Erythroblast (primary cell): ENCODE measurements around the gene COL5A1.

Experiments used
- DNase-seq, 2 experiments: peaks; one replicate each; lab custom pipeline; 2025; lab: John Stamatoyannopoulos, UW
- GATA1 ChIP-seq: IDR thresholded peaks from 2 replicates; pipeline ENCODE4 v1.6.1; 2011; ENCODE audit warnings: low read depth, mild to moderate bottlenecking, control low read depth, low read length, moderate library complexity
- POLR2A ChIP-seq: IDR thresholded peaks from 2 replicates; pipeline ENCODE4 v1.6.1; 2011; ENCODE audit warnings: mild to moderate bottlenecking, low read length

COL5A1 gene

DNA sequence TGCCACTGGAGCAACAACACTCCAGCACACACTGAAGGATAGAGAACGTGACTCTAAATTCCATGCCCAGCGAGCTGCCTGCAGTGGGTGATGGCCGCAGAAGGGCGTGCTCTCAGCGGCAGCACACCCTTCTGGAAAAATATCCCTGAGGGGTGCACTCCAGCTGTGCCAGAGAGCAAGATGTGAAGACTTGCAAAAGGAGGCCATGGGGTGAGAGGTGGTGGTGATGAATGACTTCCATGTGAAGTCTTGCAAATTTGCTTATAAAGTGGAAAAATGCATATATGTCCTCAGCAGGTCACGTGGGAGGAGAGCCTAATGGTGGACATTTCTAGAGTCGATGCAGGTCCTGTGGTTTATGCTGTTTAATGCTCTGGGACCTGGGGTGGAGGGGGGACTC lies 39.8 kb upstream of the COL5A1 start:
- no peak for DNase-seq
- TF ChIP-seq GATA1 (no peak), POLR2A (no peak)

DNA sequence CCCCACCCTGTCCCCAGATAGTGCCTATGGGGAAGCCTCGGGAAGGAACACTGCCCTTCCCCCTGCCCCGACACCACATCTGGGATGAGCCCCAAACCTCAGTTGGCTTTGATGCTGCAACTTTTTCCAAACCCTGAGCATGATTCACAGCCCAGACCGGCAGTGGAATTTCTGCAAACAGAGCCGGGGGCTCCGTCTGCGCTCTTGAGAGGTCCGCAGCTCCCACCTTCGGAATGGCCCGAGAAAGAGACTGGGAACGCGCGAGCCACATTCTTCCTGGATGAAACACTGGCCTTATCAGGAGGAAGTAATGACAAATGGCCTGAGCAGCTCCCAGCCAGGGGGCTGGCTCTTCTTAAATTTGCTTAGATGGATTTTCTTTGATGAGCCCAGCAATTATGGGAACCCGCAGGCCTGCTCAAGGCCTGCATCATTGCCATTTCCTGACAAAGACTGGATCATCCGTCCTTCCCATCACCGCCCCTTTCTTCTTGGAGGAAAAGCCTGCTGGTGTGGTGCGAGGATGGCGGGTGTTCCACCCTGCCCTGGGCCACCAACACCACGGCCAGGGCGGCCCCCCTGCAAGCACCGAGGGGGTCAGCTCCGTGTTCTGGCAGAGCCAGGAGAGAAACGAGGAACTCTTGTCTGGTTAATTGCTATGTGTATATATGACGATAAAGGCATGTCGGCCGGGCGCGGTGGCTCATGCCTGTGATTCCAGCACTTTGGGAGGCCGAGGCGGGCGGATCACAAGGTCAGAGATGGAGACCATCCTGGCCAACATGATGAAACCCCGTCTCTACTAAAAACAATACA lies 38.8 kb upstream of the COL5A1 start:
- TF ChIP-seq GATA1, result no peak
- TF ChIP-seq POLR2A, result no peak
- no peak for DNase-seq

DNA sequence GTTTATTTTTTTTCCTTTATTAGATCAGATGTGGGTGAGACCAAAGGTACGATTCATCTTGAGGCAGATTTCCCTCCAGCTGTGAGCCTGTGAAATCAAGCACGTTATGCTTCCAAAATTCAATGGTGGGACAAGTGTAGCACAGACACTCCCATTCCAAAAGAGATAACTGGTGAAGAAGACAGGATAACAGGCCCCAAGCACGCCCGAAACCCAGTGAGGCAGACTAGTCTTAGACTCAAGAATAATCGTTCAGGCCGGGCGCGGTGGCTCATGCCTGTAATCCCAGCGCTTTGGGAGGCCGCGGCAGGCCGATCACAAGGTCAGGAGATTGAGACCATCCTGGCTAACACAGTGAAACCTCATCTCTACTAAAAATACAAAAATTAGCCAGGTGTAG lies 36.8 kb upstream of the COL5A1 start:
- DNase-seq, result no peak
- TF ChIP-seq GATA1 (no peak), POLR2A (no peak)

DNA sequence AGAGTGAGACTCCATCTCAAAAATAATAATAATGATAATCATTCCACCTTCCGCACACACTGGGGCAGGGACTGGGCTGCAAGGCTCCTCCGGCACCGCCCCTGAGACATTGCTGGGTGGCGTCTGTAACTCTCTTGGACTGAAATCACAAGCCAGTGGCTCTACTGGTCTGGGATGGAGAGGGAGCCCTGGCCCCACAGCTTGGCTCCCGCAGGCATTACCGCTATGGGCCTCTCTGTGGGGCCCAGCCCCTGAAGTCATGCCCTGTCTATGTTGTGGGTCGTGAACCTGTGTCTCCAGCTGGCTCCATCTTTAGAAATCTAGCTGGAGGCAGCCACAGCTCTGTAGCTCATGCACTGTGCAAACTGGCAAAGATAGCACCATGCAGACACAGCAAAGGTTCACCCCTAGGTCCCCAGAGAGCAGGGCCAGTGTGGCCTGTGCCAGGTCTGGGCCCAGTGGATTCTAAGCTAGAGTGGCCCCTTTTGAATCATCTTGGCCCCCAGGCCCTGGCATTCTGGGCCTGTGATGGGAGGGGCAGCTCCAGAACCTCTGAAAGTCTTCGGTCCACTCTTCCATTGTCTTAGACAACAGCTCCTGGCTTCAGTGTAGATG lies 36.1 kb upstream of the COL5A1 start:
- DNase-seq, result no peak
- TF ChIP-seq POLR2A (no peak), GATA1 (no peak)

DNA sequence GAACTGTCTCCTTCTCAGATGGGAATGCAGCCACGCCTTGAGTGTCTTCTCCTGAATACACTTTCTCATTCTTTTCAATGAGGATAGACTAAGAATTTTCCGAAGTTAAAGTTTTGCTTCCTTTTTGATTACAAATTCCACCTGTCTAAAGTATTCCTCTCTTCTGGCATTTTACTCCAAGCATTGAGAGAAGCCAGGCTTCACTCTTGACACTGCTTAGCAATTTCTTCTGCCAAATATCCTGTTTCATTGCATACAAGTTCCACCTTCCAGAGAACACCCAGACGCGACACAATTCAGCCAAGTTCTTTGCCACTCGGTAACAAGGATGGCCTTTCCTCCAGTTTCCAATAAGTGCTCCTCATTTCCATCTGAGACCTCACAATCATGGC lies 35.6 kb upstream of the COL5A1 start:
- TF ChIP-seq POLR2A, result no peak
- no peak for TF ChIP-seq GATA1
- DNase-seq, result no peak

DNA sequence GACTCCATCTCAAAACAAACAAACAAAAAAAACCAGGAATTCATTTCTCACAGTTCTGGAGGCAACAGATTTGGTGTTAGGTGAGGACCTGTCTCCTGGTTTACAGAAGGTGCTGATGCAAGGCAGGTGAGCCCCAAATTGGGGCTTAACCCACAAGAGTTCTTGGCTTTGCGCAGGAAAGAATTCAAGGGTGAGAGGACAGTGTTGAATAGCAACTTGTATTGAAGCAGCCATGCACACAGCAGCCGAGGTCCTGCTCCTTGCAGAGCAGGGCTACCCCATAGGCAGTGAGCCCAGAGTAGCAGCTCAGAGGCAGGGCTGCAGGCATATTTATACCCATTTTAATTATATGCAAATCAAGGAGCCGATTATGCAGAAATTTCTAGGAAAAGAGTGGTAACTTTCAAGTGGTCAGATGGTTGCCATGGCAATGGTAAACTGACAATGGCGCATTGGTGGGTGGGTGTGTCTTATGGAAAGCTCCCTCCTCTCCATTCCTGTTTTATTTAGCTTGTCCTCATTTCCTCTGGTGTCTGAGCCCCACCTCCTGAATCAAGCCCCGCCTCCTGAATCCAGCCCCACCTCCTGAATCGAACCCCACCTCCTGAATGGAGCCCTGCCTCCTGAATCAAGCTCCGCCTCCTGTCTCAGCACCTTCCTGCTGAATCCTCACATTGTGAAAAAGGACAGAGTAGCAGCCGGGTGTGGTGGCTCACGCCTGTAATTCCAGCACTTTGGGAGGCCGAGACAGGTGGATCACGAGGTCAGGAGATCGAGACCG lies 34.5 kb upstream of the COL5A1 start:
- no peak for TF ChIP-seq POLR2A
- no peak for TF ChIP-seq GATA1
- DNase-seq, result no peak

DNA sequence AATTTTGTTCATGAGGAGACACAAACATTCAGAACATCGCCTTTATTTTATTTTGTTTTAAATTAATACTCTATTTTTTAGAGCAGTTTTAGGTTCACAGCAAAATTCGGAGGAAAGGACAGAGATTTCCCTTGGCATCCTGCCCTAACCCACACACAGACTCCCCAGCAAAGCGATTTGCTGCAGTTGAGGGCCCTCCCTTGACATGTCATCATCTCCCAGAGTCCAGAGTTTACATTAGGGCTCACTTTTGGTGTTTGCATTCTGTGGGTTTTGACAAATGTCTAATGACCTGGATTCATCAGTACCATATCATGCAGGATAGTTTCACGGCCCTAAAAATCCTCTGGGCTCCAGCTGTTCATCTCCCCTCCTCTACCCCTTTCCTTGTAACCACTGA lies 33.6 kb upstream of the COL5A1 start:
- TF ChIP-seq POLR2A (no peak), GATA1 (no peak)
- DNase-seq, result no peak

DNA sequence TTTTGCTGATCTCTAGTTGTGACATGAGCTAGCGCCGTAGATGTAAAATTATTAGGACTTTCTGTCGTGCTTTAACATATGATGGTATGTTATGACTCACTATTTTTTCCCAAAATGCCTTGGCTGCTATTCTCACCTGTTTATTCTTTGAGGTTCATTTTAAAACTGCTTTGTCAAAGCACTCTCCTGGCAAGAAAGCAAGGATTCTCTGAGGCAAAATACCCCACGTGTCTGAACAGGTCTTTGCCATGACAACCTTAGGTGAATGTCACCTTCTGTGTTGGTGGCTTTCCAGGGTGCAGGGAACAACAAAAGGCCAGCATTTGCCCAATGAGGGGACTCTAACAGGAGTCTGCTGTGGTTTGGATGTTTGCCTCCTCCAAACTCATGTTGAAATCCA lies 30.6 kb upstream of the COL5A1 start:
- no peak for DNase-seq
- TF ChIP-seq POLR2A (no peak), GATA1 (no peak)

DNA sequence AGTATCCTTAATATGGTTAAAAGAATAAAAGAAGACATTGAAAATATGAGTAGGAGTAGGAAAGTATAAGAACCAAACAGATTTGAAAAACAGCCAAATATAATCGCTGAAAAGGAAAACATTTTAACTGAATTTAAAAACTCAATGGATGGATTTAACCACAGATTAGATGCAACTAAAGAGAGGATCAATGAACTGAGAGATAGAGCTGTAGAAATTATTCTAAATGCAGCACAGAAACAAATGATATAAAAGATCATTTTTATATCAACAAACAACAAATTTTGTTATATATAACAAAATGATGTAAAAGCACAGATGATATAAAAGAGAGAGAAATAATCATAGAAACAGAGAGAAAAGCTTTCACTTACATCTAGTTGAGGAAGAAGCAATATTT lies 29.3 kb upstream of the COL5A1 start:
- DNase-seq, result no peak
- TF ChIP-seq POLR2A (no peak), GATA1 (no peak)

DNA sequence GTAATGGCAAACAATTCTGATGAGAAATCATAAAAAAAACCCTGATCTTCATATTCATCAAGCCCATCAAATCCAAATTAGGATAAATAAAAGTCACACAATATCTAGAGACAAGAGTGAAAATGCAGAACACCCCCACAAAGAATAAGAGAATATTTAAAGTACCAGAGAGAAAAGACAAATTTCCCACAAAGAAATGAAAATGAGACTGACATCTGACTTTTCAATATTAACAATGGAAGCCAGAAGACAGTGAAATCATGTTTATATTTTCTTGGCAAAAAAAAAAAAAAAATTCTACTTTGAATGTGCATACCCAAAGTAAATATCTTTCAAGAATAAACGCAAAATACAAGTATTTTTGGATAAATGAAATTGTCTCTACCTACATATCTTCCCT lies 28.9 kb upstream of the COL5A1 start:
- TF ChIP-seq GATA1, result no peak
- TF ChIP-seq POLR2A, result no peak

DNA sequence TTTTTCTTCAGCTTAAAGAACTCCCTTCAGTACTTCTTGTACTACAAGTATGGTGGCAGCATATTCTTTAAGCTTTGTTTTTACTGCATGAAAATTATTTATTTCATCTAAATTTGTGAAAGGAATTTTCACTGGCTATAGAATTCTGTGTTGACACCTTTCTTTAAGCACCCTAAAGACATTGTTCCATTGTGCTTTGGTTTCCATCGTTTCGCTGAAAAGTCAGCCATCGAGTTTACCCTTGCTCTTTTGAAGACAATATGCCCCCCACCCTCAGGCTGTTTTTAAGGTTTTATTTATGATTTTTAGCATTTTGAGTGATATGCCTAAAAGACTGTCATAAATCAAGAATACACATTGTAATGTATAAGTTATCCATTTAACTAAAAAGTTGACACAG lies 27.3 kb upstream of the COL5A1 start:
- TF ChIP-seq GATA1 (no peak), POLR2A (no peak)
- no peak for DNase-seq

More for the DNA sequence above, 28.9 kb upstream of the COL5A1 start:
- no peak for DNase-seq

DNA sequence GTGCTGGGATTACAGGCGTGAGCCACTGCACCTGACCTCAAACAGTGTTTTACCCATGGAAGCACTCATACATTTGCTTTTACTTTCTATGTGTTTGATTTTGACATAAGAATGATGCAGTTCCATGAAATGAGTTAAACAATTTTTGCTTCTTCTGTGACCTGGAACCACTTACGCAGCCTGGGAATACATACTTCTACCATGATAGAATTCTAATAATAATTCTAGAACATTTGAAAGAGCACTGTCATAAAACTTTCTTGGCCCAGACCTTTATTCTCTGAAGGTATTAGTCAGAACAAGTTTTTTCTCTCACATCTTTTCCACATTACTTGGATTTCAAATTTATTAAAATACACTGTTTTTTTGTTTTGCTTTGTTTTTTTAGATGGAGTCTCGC lies 25.3 kb upstream of the COL5A1 start:
- TF ChIP-seq GATA1 (no peak), POLR2A (no peak)
- DNase-seq, result no peak

DNA sequence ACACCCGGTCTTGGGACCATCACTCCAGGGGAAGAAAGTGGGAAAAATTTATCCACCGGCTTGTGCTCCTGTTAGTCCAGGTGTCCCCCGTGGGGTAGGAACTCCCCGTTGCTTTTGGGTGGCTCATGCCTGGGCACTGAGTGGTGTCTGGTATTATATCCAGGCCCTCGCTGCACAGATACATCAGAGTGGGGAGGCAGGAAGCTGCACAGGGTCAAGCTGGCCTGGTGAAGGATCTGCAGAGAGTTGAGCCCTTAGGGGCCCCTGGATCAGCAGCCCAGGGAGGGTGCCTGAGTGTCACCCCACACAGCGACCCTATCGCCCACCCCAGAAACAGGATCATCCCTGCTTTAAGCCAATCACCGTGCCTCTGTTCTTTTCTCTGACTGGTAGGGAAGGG lies 24.4 kb upstream of the COL5A1 start:
- TF ChIP-seq POLR2A, result no peak
- no peak for TF ChIP-seq GATA1
- no peak for DNase-seq

DNA sequence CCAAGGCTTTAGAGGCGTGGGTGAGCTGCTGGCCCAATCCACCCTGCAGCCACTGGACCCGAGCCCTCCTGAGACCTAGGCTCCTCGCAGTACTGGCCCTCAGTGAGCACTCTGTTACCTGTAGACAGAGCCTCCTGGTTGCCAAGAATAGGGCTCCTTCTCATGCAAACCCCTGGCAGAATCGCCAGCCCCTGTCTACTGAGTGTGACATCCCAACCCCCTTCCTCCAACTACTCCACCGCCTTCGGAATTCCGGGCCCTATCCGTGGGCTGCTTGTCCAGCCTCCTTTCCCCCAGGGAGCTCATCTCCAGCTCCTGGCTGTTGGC lies 23.8 kb upstream of the COL5A1 start:
- no peak for TF ChIP-seq GATA1
- no peak for TF ChIP-seq POLR2A
- DNase-seq, result no peak
